CD8-positive, alpha-beta memory T cell (primary cell): Measurements from ENCODE around the gene ELMO1. TPM values are rescaled to one million over a fixed set of nuclear protein-coding genes. Genes with fewer than 3 reads are reported as not detected.

Experiments used
- CTCF ChIA-PET: fragments of 350-600 bp; sonication (Branson Sonifier 250); formaldehyde crosslinking; loops from one replicate; lab custom pipeline; 2021; ENCODE audit warnings: antibody characterized with exemption; lab: Charles Lee
- POLR2A ChIA-PET: fragments of 350-600 bp; sonication (Branson Sonifier 250); formaldehyde crosslinking; loops from one replicate; lab custom pipeline; 2021; ENCODE audit warnings: antibody characterized with exemption; lab: Charles Lee
- DNase-seq, 5 donors: peaks; one replicate each; pipeline versions ENCODE4 v3.0.0 to v3.0.0-alpha.2; 2020 to 2022; ENCODE audit warnings: mixed read lengths in 1 of 5
- H3K27ac ChIP-seq: one replicate; pipeline ENCODE4 v1.7.0; 2013; ENCODE audit warnings: low read depth, mild to moderate bottlenecking, low read length, moderate library complexity
- H3K27me3 ChIP-seq: 2 replicates; pipeline ENCODE4 v1.7.0; 2013; ENCODE audit warnings: low read length, mild to moderate bottlenecking; ENCODE audit not compliant: insufficient read depth, poor library complexity, severe bottlenecking
- H3K36me3 ChIP-seq: 2 replicates; pipeline ENCODE4 v1.7.0; 2013; ENCODE audit warnings: mild to moderate bottlenecking, low read length, moderate library complexity; ENCODE audit not compliant: insufficient read depth
- H3K4me1 ChIP-seq: 2 replicates; pipeline ENCODE4 v1.7.0; 2013; ENCODE audit warnings: mild to moderate bottlenecking, low read length, moderate library complexity; ENCODE audit not compliant: insufficient read depth
- H3K4me3 ChIP-seq: 2 replicates; pipeline ENCODE4 v1.7.0; 2013; ENCODE audit warnings: mild to moderate bottlenecking, low read length
- H3K9me3 ChIP-seq: 2 replicates; pipeline ENCODE4 v1.7.0; 2013; ENCODE audit warnings: mild to moderate bottlenecking, low read length
- H3K27ac Mint-ChIP-seq, 8 donors: one replicate each; pipeline ENCODE4 v1.8.0; 2020 to 2021; ENCODE audit warnings: mixed read lengths in 8 of 8, mild to moderate bottlenecking in 6 of 8, inconsistent platforms in 3 of 8, moderate library complexity in 3 of 8
- H3K27me3 Mint-ChIP-seq, 2 donors: one replicate each; pipeline ENCODE4 v1.8.0; 2020 to 2021; ENCODE audit warnings: mixed read lengths in 2 of 2, mild to moderate bottlenecking in 1 of 2, moderate library complexity in 1 of 2
- H3K36me3 Mint-ChIP-seq, 3 donors: one replicate each; pipeline ENCODE4 v1.8.0; 2020 to 2021; ENCODE audit warnings: mixed read lengths in 3 of 3, inconsistent platforms in 1 of 3, mild to moderate bottlenecking in 1 of 3
- H3K4me1 Mint-ChIP-seq, 3 donors: one replicate each; pipeline ENCODE4 v1.8.0; 2020 to 2021; ENCODE audit warnings: mixed read lengths in 3 of 3, inconsistent platforms in 1 of 3, mild to moderate bottlenecking in 1 of 3
- H3K4me3 Mint-ChIP-seq, 7 donors: one replicate each; pipeline ENCODE4 v1.8.0; 2020 to 2021; ENCODE audit warnings: mixed read lengths in 7 of 7, mild to moderate bottlenecking in 6 of 7, moderate library complexity in 4 of 7, inconsistent platforms in 2 of 7
- H3K9me3 Mint-ChIP-seq, 5 donors: one replicate each; pipeline ENCODE4 v1.8.0; 2020 to 2022; ENCODE audit warnings: mixed read lengths in 5 of 5, mild to moderate bottlenecking in 3 of 5, moderate library complexity in 2 of 5, inconsistent platforms in 1 of 5
- polyA plus RNA-seq: library from polyadenylated mRNA; unstranded; fragments of 300-500 nt; fragmentation: Illumina TruSeq; gene quantifications from one replicate; pipeline ENCODE4 v1.2.3, GENCODE V29; 2021
- total RNA-seq, 2 experiments: library from RNA; stranded (reverse); gene quantifications; one replicate each; pipeline ENCODE4 v1.2.3, GENCODE V29; 2021

ELMO1 gene
- total and polyA plus RNA-seq, 3 experiments from 2014 or later = 65.6 to 74.4 (median 66.2) TPM

DNA sequence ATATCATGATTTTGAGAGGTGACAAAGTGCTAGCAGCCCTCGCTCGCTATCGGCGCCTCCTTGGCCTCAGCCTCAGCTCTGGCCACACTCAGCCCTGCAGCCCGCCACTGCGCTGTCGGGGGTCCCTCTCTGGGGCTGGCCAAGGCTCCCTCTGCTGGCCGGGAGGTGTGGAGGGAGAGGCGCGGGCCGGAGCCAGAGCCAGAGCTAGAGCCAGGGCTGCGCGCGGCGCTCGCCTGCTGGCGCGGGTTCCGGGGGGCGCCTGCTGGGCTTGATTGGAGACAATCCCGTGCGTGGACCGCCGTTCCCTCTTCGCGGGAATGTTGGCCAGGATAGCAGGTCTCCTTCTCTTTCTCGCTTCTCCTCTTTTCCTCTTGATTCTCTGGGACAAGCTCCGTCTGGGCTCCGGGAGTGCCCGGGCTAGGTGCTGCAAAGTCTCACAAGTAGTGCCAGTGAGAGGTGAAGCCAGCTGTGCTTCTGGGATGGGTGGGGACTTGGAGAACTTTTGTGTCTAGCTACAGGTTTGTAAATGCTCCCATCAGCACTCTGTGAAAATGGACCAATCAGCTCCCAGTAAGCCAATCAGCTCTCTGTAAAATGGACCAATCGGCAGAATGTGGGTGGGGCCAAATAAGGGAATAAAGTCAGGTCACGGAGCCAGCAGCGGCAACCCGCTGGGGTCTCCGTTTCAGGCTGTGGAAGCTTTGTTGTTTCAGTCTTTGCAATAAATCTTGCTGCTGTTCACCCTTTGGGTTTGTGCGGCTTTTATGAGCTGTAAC lies 43.4 kb upstream of the ELMO1 start:
- no peak overlapping the region for H3K27ac ChIP-seq
- H3K4me3 ChIP-seq = no peak overlapping the region
- H3K4me1 Mint-ChIP-seq = no peaks in the 10 kb centered on the region
- H3K9me3 Mint-ChIP-seq = peaks cover 7 to 11% (median 8%) of the 10 kb centered on the region in 5 donors
- H3K9me3 ChIP-seq = no peaks in the 10 kb centered on the region
- H3K27me3 Mint-ChIP-seq = no peaks in the 10 kb centered on the region
- ChIA-PET CTCF (interaction anchor here (2.0 to 2.2 kb wide), 2 partner anchors 43 to 206 kb away, joined by 5 to 6 read pairs; partner anchors contain the start of gene ELMO1), POLR2A (no interaction called here)
- H3K27me3 ChIP-seq = no peaks in the 10 kb centered on the region
- no peaks in the 10 kb centered on the region for H3K36me3 ChIP-seq
- H3K4me1 ChIP-seq = no peaks in the 10 kb centered on the region
- no peak for DNase-seq
- H3K36me3 Mint-ChIP-seq = peaks cover 0 to 4% (median 0%) of the 10 kb centered on the region in 3 donors
- no peak overlapping the region for H3K4me3 Mint-ChIP-seq
- no peak overlapping the region for H3K27ac Mint-ChIP-seq

DNA sequence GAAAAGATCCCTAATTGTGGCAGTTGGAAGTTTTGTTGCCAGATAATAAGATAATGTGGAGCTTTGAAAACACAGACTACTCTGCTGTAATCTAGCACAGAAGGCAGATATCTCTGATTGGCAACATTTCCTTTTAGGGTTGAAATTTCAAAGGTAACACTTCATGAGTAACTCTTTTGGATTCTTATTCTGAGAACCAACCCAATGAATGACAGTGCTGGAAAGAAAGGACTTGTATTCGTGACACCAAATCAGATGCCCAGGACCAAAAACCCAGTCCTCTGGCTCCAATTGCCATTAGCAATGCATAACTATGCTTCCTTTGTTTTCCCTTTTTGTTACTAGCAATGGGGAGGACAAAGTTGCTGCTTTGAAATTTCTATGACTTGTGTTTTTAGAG lies 41.0 kb upstream of the ELMO1 start:
- H3K4me1 Mint-ChIP-seq = no peaks in the 10 kb centered on the region

DNA sequence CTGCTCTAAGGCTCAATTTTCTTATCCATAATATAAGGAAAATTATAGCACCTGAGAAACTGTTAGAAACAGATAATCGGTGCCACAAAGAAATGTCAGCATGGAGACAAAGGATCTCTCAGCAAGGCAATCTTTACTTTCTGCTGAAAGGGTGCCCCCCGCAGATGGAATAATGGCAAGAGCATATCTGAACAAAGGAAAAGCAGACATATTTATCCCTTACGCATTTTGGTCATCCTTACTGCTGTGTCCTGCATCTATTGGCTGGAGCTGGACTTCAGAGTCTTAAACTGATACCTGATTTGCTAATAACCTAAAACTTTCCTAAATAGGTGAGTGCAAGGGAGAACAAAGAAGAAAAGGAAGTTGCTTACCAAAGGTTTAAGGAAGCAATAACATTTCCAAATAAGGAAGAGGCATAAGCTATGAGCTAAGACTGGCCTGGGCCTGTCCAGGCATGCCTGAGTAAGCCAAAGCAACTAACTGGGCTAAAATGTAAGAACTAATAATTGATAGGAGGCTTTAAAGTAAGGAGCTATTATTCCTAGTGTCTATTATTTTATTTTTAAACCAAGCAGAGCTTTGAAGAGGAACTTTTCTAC lies 39.6 kb upstream of the ELMO1 start:
- Histone ChIP-seq H3K4me3 (no peak overlapping the region), H3K27ac (no peak overlapping the region), H3K36me3 (no peaks in the 10 kb centered on the region), H3K9me3 (no peaks in the 10 kb centered on the region), H3K4me1 (no peaks in the 10 kb centered on the region), H3K27me3 (no peaks in the 10 kb centered on the region)
- ChIA-PET POLR2A (no interaction called here), CTCF (interaction anchor here (0.7 kb wide), 1 partner anchor 13 kb away, joined by 4 read pairs; no protein-coding TSS in a partner anchor)
- Mint-ChIP-seq H3K4me3 (no peak overlapping the region), H3K27ac (no peak overlapping the region), H3K27me3 (peaks cover 1 to 22% of the 10 kb centered on the region in 2 donors), H3K4me1 (no peaks in the 10 kb centered on the region), H3K9me3 (peaks cover 7 to 16% (median 8%) of the 10 kb centered on the region in 5 donors), H3K36me3 (peaks cover 0 to 12% (median 0%) of the 10 kb centered on the region in 3 donors)
- no peak for DNase-seq

More for the DNA sequence above, 41.0 kb upstream of the ELMO1 start:
- H3K9me3 Mint-ChIP-seq = peaks cover 7 to 16% (median 8%) of the 10 kb centered on the region in 5 donors
- Histone ChIP-seq H3K27ac (no peak overlapping the region), H3K36me3 (no peaks in the 10 kb centered on the region), H3K27me3 (no peaks in the 10 kb centered on the region), H3K9me3 (no peaks in the 10 kb centered on the region), H3K4me3 (no peak overlapping the region), H3K4me1 (no peaks in the 10 kb centered on the region)
- no peak for DNase-seq
- ChIA-PET CTCF (no interaction called here), POLR2A (no interaction called here)
- H3K27ac Mint-ChIP-seq = no peak overlapping the region
- H3K27me3 Mint-ChIP-seq = peaks cover 1 to 13% of the 10 kb centered on the region in 2 donors
- peaks cover 0 to 7% (median 0%) of the 10 kb centered on the region in 3 donors for H3K36me3 Mint-ChIP-seq
- no peak overlapping the region for H3K4me3 Mint-ChIP-seq

DNA sequence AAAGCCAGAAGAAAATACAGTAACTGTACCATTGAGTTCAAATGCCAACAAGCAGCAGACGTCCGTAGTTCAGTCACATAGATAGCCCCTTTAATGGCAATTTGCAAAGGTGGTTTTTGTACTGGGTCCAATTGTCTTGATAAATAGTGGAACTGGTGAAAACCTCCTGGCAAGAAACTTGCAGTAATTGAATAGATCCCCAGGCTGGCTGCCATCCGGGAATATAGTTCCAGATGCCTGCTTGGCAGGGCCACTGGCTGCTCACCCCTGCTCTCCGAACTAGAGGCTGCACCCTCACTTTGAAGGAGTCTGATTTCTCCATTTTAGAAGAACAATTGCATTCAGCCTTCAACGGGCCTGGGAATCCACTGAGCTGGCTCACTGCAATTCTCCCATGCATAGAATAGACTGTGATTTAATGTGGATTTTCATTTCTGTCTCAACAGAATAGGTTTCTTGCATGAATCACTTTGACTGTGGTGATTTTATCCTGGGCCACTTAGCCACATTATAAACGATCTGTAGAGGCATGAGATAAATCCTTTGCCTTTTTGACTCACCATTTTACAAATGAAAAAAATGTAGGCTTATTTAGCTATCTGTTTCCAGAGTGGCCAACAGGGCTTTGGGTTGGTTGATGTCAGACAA lies 35.9 kb upstream of the ELMO1 start:
- H3K36me3 Mint-ChIP-seq = peaks cover 0 to 12% (median 1%) of the 10 kb centered on the region in 3 donors
- no peak overlapping the region for H3K4me3 Mint-ChIP-seq
- DNase-seq = no peak
- H3K27me3 Mint-ChIP-seq = peaks cover 8 to 50% of the 10 kb centered on the region in 2 donors
- no peaks in the 10 kb centered on the region for H3K36me3 ChIP-seq
- ChIA-PET CTCF (no interaction called here), POLR2A (no interaction called here)
- H3K27ac ChIP-seq = no peak overlapping the region
- H3K4me1 ChIP-seq = no peaks in the 10 kb centered on the region
- H3K4me3 ChIP-seq = no peak overlapping the region
- no peaks in the 10 kb centered on the region for H3K9me3 ChIP-seq
- no peak overlapping the region for H3K27ac Mint-ChIP-seq
- H3K27me3 ChIP-seq = no peaks in the 10 kb centered on the region
- H3K9me3 Mint-ChIP-seq = peaks cover 7 to 16% (median 8%) of the 10 kb centered on the region in 5 donors
- H3K4me1 Mint-ChIP-seq = no peaks in the 10 kb centered on the region

- Mint-ChIP-seq H3K4me3 (no peak overlapping the region), H3K27ac (no peak overlapping the region), H3K9me3 (peaks cover 8 to 16% (median 12%) of the 10 kb centered on the region in 5 donors), H3K4me1 (no peaks in the 10 kb centered on the region), H3K36me3 (peaks cover 0 to 18% (median 1%) of the 10 kb centered on the region in 3 donors), H3K27me3 (peaks cover 8 to 57% of the 10 kb centered on the region in 2 donors)
- POLR2A ChIA-PET = no interaction called here
- Histone ChIP-seq H3K36me3 (no peaks in the 10 kb centered on the region), H3K27ac (no peak overlapping the region), H3K27me3 (no peaks in the 10 kb centered on the region), H3K4me1 (no peaks in the 10 kb centered on the region), H3K9me3 (no peaks in the 10 kb centered on the region), H3K4me3 (no peak overlapping the region)
- CTCF ChIA-PET = no interaction called here
- DNase-seq = no peak
Observed at GRCh38 chr7:37483627-37484026, 35.0 kb upstream of the ELMO1 start.

GRCh38 chr7:37482953-37483352 lies 34.3 kb upstream of the ELMO1 start:
- H3K27me3 Mint-ChIP-seq = peaks cover 10 to 62% of the 10 kb centered on the region in 2 donors
- Histone ChIP-seq H3K36me3 (no peaks in the 10 kb centered on the region), H3K4me3 (no peak overlapping the region), H3K4me1 (no peaks in the 10 kb centered on the region), H3K27ac (no peak overlapping the region), H3K9me3 (no peaks in the 10 kb centered on the region), H3K27me3 (no peaks in the 10 kb centered on the region)
- no peaks in the 10 kb centered on the region for H3K4me1 Mint-ChIP-seq
- DNase-seq = no peak
- ChIA-PET CTCF (no interaction called here), POLR2A (no interaction called here)
- no peak overlapping the region for H3K4me3 Mint-ChIP-seq
- H3K36me3 Mint-ChIP-seq = peaks cover 0 to 14% (median 1%) of the 10 kb centered on the region in 3 donors
- H3K27ac Mint-ChIP-seq = no peak overlapping the region
- peaks cover 2 to 10% (median 8%) of the 10 kb centered on the region in 5 donors for H3K9me3 Mint-ChIP-seq

GRCh38 chr7:37482505-37482904 lies 33.8 kb upstream of the ELMO1 start:
- ChIA-PET CTCF (no interaction called here), POLR2A (no interaction called here)
- Mint-ChIP-seq H3K27ac (no peak overlapping the region), H3K27me3 (peaks cover 10 to 62% of the 10 kb centered on the region in 2 donors), H3K4me1 (no peaks in the 10 kb centered on the region), H3K9me3 (peaks cover 0 to 9% (median 7%) of the 10 kb centered on the region in 5 donors), H3K4me3 (no peak overlapping the region), H3K36me3 (peaks cover 0 to 14% (median 1%) of the 10 kb centered on the region in 3 donors)
- DNase-seq = no peak
- no peaks in the 10 kb centered on the region for H3K36me3 ChIP-seq
- no peaks in the 10 kb centered on the region for H3K9me3 ChIP-seq
- H3K4me3 ChIP-seq = no peak overlapping the region
- no peak overlapping the region for H3K27ac ChIP-seq
- no peaks in the 10 kb centered on the region for H3K27me3 ChIP-seq
- no peaks in the 10 kb centered on the region for H3K4me1 ChIP-seq
